ENCODE results near the gene CD99.

- TF ChIP-seq CTCF (IDR thresholded peaks at IDR 0.05; ENCODE audit: low read depth, low read length) (no peak), EZH2phosphoT487 (IDR thresholded peaks at IDR 0.05; ENCODE audit: low read depth) (no peak)
These were observed 91.1 kb downstream of the CD99 start for GRCh38 chrX:2782171-2782570.

Data from OCI-LY3 (cell line).